ENCODE data around the gene BBLN.

- TF ChIP-seq, protein P1, sequence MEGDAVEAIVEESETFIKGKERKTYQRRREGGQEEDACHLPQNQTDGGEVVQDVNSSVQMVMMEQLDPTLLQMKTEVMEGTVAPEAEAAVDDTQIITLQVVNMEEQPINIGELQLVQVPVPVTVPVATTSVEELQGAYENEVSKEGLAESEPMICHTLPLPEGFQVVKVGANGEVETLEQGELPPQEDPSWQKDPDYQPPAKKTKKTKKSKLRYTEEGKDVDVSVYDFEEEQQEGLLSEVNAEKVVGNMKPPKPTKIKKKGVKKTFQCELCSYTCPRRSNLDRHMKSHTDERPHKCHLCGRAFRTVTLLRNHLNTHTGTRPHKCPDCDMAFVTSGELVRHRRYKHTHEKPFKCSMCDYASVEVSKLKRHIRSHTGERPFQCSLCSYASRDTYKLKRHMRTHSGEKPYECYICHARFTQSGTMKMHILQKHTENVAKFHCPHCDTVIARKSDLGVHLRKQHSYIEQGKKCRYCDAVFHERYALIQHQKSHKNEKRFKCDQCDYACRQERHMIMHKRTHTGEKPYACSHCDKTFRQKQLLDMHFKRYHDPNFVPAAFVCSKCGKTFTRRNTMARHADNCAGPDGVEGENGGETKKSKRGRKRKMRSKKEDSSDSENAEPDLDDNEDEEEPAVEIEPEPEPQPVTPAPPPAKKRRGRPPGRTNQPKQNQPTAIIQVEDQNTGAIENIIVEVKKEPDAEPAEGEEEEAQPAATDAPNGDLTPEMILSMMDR (IDR thresholded peaks at IDR 0.05), result no peak
- TF ChIP-seq, protein P2, sequence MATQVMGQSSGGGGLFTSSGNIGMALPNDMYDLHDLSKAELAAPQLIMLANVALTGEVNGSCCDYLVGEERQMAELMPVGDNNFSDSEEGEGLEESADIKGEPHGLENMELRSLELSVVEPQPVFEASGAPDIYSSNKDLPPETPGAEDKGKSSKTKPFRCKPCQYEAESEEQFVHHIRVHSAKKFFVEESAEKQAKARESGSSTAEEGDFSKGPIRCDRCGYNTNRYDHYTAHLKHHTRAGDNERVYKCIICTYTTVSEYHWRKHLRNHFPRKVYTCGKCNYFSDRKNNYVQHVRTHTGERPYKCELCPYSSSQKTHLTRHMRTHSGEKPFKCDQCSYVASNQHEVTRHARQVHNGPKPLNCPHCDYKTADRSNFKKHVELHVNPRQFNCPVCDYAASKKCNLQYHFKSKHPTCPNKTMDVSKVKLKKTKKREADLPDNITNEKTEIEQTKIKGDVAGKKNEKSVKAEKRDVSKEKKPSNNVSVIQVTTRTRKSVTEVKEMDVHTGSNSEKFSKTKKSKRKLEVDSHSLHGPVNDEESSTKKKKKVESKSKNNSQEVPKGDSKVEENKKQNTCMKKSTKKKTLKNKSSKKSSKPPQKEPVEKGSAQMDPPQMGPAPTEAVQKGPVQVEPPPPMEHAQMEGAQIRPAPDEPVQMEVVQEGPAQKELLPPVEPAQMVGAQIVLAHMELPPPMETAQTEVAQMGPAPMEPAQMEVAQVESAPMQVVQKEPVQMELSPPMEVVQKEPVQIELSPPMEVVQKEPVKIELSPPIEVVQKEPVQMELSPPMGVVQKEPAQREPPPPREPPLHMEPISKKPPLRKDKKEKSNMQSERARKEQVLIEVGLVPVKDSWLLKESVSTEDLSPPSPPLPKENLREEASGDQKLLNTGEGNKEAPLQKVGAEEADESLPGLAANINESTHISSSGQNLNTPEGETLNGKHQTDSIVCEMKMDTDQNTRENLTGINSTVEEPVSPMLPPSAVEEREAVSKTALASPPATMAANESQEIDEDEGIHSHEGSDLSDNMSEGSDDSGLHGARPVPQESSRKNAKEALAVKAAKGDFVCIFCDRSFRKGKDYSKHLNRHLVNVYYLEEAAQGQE (IDR thresholded peaks at IDR 0.05; ENCODE audit: insufficient read depth in 1 of 2, low read depth in 2 of 2, low read length in 1 of 2), result no peak
Measured at GRCh38 chr9:128174062-128174461, 14.0 kb downstream of the BBLN start.

Data from Panc1 (cell line).